GM12875 (cell line): ENCODE results near the gene SNX22.

Experiments used
- H3K4me3 ChIP-seq: one replicate; pipeline ENCODE4 v1.5.1; 2011; ENCODE audit warnings: low read depth, low read length, control low read depth
- CTCF ChIP-seq: IDR thresholded peaks from 2 replicates; pipeline ENCODE4 v1.5.1; 2011; ENCODE audit warnings: low read depth, mild to moderate bottlenecking, control low read depth, inconsistent platforms, low read length, moderate library complexity, borderline replicate concordance; ENCODE audit not compliant: insufficient read depth

SNX22 gene

GRCh38 chr15:64149424-64149823, 2.1 kb upstream of the SNX22 start:
- TF ChIP-seq CTCF = peak; percentile 31; the same call in 1 of the 2 replicates
- H3K4me3 ChIP-seq = no peak overlapping the region

GRCh38 chr15:64149893-64150578, 1.5 kb upstream of the SNX22 start:
- H3K4me3 ChIP-seq = no peak overlapping the region
- no peak for TF ChIP-seq CTCF

- TF ChIP-seq CTCF = no peak
- peak overlapping the region; percentile 97 for H3K4me3 ChIP-seq
Measured at GRCh38 chr15:64152507-64153387, 1.2 kb downstream of the SNX22 start.

- H3K4me3 ChIP-seq = peak overlapping the region; percentile 97
- peak; percentile 100 for TF ChIP-seq CTCF
Measured at GRCh38 chr15:64153480-64154367, 2.2 kb downstream of the SNX22 start.

- H3K4me3 ChIP-seq = no peak overlapping the region
Measured at GRCh38 chr15:64155802-64156651, 4.5 kb downstream of the SNX22 start.

More at GRCh38 chr15:64155802-64156651, 4.5 kb downstream of the SNX22 start:
- TF ChIP-seq CTCF = no peak
